Activated naive CD8-positive, alpha-beta T cell treated with anti-CD3 and anti-CD28 coated beads, Interleukin-2, amount 10 ng/mL, durations not matched to agents 7 days and 5 days (primary cell): Measurements from ENCODE around the gene ZNF653. TPM values are rescaled to one million over a fixed set of nuclear protein-coding genes. Genes with fewer than 3 reads are reported as not detected.
"Not testable (repeated sequence)": the region's sequence is repeated elsewhere in the genome, so short reads cannot be mapped to it uniquely, and the experiment has no call there.

Source experiments
- ATAC-seq: fragments of 150-1000 bp; cut with Tn5 transposase; one replicate; pipeline ENCODE4 v1.10.0; 2021; ENCODE audit warnings: low read depth, moderate library complexity
- POLR2A ChIA-PET: fragments of 350-600 bp; sonication (Branson Sonifier 250); formaldehyde crosslinking; loops from one replicate; lab custom pipeline; 2021; ENCODE audit warnings: antibody characterized with exemption; lab: Charles Lee
- DNase-seq: peaks from one replicate; pipeline ENCODE4 v3.0.0; 2021
- H3K27ac Mint-ChIP-seq: one replicate; pipeline ENCODE4 v1.8.0; 2022; ENCODE audit warnings: mild to moderate bottlenecking, mixed read lengths
- H3K27me3 Mint-ChIP-seq: one replicate; pipeline ENCODE4 v1.8.0; 2022; ENCODE audit warnings: mild to moderate bottlenecking, moderate library complexity, mixed read lengths
- H3K36me3 Mint-ChIP-seq: one replicate; pipeline ENCODE4 v1.8.0; 2021; ENCODE audit warnings: mild to moderate bottlenecking, mixed read lengths
- H3K4me1 Mint-ChIP-seq: one replicate; pipeline ENCODE4 v1.8.0; 2021; ENCODE audit warnings: mixed read lengths
- H3K4me3 Mint-ChIP-seq: one replicate; pipeline ENCODE4 v1.8.0; 2022; ENCODE audit warnings: mild to moderate bottlenecking, moderate library complexity, mixed read lengths
- H3K9me3 Mint-ChIP-seq: one replicate; pipeline ENCODE4 v1.8.0; 2021; ENCODE audit warnings: mixed read lengths
- microRNA-seq: library from miRNA; unstranded; fragments of <30 nt; microRNA quantifications from one replicate; pipeline ENCODE4 v1.2.0, GENCODE V29; 2022
- total RNA-seq, 2 experiments: library from RNA; stranded (reverse); gene quantifications; one replicate each; pipeline ENCODE4 v1.2.3, GENCODE V29; 2021

Gene ZNF653
- total RNA-seq, 2 experiments from 2014 or later, result 21.1 to 21.8 TPM

GRCh38 chr19:11437955-11438354 lies 67.7 kb downstream of the ZNF653 start:
- ATAC-seq (no peak), DNase-seq (no peak)
- Mint-ChIP-seq H3K27ac (peak overlapping the region; percentile 63), H3K4me3 (no peak overlapping the region), H3K36me3 (peaks cover 17% of the 10 kb centered on the region), H3K4me1 (peaks cover 14% of the 10 kb centered on the region), H3K9me3 (no peaks in the 10 kb centered on the region), H3K27me3 (no peaks in the 10 kb centered on the region)
- POLR2A ChIA-PET, result interaction anchor here (4.1 kb wide), 1 partner anchor 57 kb away, joined by 17 read pairs; no protein-coding TSS in a partner anchor

DNA sequence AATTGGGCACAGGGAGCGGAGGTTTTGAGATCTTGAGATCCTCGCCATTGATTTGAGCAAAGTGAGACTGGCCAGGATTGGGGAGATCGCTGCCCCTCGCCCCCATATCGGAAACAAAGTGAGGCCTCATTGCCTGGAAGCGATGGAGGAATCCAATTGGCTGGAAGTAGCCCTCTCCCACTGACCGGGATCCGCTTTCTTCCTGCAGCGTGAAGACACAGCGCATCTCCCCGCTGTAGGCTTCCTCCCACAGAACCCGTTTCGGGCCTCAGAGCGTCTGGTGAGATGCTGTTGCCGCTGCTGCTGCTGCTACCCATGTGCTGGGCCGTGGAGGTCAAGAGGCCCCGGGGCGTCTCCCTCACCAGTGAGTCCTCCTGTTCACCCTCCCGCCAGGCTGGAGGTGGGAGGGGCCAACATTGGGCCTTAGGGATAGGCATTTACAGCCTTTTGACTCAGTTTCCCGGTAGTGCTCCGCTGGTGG lies 69.8 kb downstream of the ZNF653 start:
- ATAC-seq (no peak), DNase-seq (no peak)
- Mint-ChIP-seq H3K4me1 (peaks cover 12% of the 10 kb centered on the region), H3K27ac (peak overlapping the region; percentile 96), H3K36me3 (peaks cover 15% of the 10 kb centered on the region), H3K9me3 (no peaks in the 10 kb centered on the region), H3K27me3 (no peaks in the 10 kb centered on the region), H3K4me3 (peak overlapping the region; percentile 99)
- POLR2A ChIA-PET, result interaction anchor here (1.0 to 4.1 kb wide), 5 partner anchors 10 to 61 kb away, joined by 3 to 17 read pairs (median 6); partner anchors contain the start of gene SWSAP1

DNA sequence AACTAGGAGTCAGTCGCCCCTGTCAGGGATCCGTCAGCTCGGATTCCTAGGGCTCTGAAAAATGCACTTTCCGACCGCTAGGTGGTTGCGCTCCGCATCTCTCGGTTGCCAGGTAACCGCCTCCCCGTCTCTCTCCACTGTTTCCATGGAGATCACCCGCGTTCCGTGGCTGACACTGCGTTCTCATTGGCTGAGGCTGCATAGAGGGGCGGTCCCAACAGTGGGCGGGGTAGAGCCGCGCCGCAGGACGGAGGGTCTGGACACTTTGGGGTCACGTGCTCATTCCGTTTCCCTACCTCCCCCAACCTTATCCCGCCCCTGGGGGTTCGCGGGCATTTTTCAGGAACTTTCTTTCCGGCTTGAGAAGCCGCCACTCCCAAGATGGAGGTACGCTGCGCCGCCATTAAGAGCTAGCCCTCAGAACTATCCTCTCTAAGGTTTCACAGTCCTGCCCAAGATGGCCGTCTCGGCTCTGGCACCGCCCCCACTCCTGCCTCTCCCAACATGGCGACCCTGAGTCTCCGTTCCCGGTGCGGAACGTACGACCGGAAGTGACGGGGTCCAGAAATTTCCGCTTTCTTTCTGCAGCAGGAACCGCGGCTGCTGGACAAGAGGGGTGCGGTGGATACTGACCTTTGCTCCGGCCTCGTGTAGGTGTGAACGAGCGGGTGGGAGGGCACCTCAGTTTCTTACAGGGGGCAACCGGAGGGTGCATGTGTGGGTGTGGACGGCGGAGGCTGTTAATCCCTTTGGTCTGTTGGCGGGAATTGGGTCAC lies 70.4 kb downstream of the ZNF653 start, which contains the start of the genes ODAD3 and PRKCSH:
ODAD3 (minus strand) TSS at position 65 of the 776 bp plus-strand sequence. CDS start 105 bp downstream, outside the sequence.
PRKCSH (plus strand) TSS at position 579 of the 776 bp plus-strand sequence. CDS start 483 bp downstream, outside the sequence.
- POLR2A ChIA-PET, result interaction anchor here (0.6 to 4.1 kb wide), 8 partner anchors 9 to 340 kb away, joined by 3 to 17 read pairs (median 4); partner anchors contain the start of gene SWSAP1
- H3K27me3 Mint-ChIP-seq, result peaks cover 2% of the 10 kb centered on the region

DNA sequence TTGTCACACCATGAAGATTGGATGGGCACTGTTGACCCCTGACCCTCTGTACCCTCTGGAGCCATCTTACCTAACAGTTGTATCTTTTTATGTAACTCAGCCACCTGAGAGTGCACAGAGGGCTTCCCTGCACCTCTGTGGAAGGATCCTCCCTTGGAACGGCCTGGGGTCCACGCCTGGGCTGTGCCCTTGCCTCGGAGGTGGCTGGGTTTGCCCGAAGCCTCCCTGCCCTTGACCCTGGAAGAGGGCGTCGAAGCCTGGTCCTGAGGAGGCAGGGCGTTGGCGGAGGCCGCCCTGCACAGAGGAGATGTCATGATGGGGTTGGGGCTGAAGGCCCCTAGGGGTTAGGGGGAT lies 71.0 kb downstream of the ZNF653 start:
- peaks cover 11% of the 10 kb centered on the region for H3K36me3 Mint-ChIP-seq
- peak overlapping the region; percentile 99 for H3K4me3 Mint-ChIP-seq
- POLR2A ChIA-PET, result interaction anchor here (0.6 to 4.1 kb wide), 8 partner anchors 8 to 340 kb away, joined by 3 to 17 read pairs (median 4); partner anchors contain the start of gene SWSAP1
- H3K27ac Mint-ChIP-seq, result peak overlapping the region; percentile 96
- ATAC-seq (peak; percentile 8), DNase-seq (no peak)
- H3K27me3 Mint-ChIP-seq, result peaks cover 3% of the 10 kb centered on the region
- H3K9me3 Mint-ChIP-seq, result no peaks in the 10 kb centered on the region
- peaks cover 12% of the 10 kb centered on the region for H3K4me1 Mint-ChIP-seq

More for the DNA sequence above, 70.4 kb downstream of the ZNF653 start, which contains the start of the genes ODAD3 and PRKCSH:
- DNase-seq (peak; percentile 96), ATAC-seq (peak; percentile 97)
- Mint-ChIP-seq H3K9me3 (no peaks in the 10 kb centered on the region), H3K36me3 (peaks cover 11% of the 10 kb centered on the region), H3K27ac (peak within 1 kb of the TSS; percentile 96), H3K4me1 (peaks cover 12% of the 10 kb centered on the region), H3K4me3 (peak within 1 kb of the TSS; percentile 99)

- H3K4me1 Mint-ChIP-seq, result peaks cover 12% of the 10 kb centered on the region
- H3K36me3 Mint-ChIP-seq, result peaks cover 11% of the 10 kb centered on the region
- not testable (repeated sequence) for H3K27me3 Mint-ChIP-seq, H3K4me3 Mint-ChIP-seq, H3K9me3 Mint-ChIP-seq, DNase-seq, ATAC-seq, H3K27ac Mint-ChIP-seq
- POLR2A ChIA-PET, result interaction anchor here (0.7 kb wide), 2 partner anchors 43 to 49 kb away, joined by 3 to 5 read pairs; no protein-coding TSS in a partner anchor
These were observed 72.1 kb downstream of the ZNF653 start for GRCh38 chr19:11433526-11433925.

Small RNAs within 50 kb of the gene (microRNA-seq; reads per million reads assigned to microRNA genes)
- gene MIR7974, result not detected

Other genes starting within 250 kb of the ZNF653 start
- gene DOCK6, start 243.3 kb downstream of the ZNF653 start, total RNA-seq, result under 1 TPM; 0.43 to 0.72 TPM
- not detected for gene TSPAN16, start 209.7 kb downstream of the ZNF653 start, total RNA-seq
- gene RAB3D, start 166.2 kb downstream of the ZNF653 start, total RNA-seq, result 10 to 100 TPM; 10.1 to 11.8 TPM
- gene TMEM205, start 159.6 kb downstream of the ZNF653 start, total RNA-seq, result 10 to 100 TPM; 29.4 to 35.2 TPM
- 10 to 100 TPM; 36.2 to 40.7 TPM for gene CCDC159, start 159.3 kb downstream of the ZNF653 start, total RNA-seq
- 1 to 10 TPM; 5.5 to 6.3 TPM for gene PLPPR2, start 150.4 kb downstream of the ZNF653 start, total RNA-seq
- gene SWSAP1, start 131.2 kb downstream of the ZNF653 start, total RNA-seq, result 1 to 10 TPM; 3.0 to 3.3 TPM
- gene EPOR, start 121.5 kb downstream of the ZNF653 start, total RNA-seq, result 1 to 10 TPM; 8.3 to 8.8 TPM
- not detected for gene RGL3, start 86.5 kb downstream of the ZNF653 start, total RNA-seq
- gene ODAD3, start 70.7 kb downstream of the ZNF653 start, total RNA-seq, result not detected
- 100 to 1,000 TPM; 297 to 310 TPM for gene PRKCSH, start 70.2 kb downstream of the ZNF653 start, total RNA-seq
- not detected for gene ELAVL3, start 24.8 kb downstream of the ZNF653 start, total RNA-seq
- 10 to 100 TPM; 34.7 to 37.1 TPM for gene ECSIT, start 23.3 kb upstream of the ZNF653 start, total RNA-seq
- not detected for gene CNN1, start 33.0 kb upstream of the ZNF653 start, total RNA-seq
- gene ELOF1, start 53.4 kb upstream of the ZNF653 start, total RNA-seq, result 10 to 100 TPM; 47.0 to 49.0 TPM
- 10 to 100 TPM; 32.0 to 35.0 TPM for gene ACP5, start 71.8 kb upstream of the ZNF653 start, total RNA-seq
- 1 to 10 TPM; 9.0 to 9.6 TPM for gene ZNF627, start 91.6 kb upstream of the ZNF653 start, total RNA-seq
- gene ZNF823, start 233.1 kb upstream of the ZNF653 start, total RNA-seq, result 1 to 10 TPM; 6.5 TPM